Central memory CD4-positive, alpha-beta T cell (primary cell): ENCODE data around the gene RAB11B.
"Not testable (repeated sequence)": the region's sequence is repeated elsewhere in the genome, so short reads cannot be mapped to it uniquely, and the experiment has no call there.

Experiments
- DNase-seq: peaks from one replicate; pipeline ENCODE4 v3.0.0; 2022

Gene RAB11B

DNA sequence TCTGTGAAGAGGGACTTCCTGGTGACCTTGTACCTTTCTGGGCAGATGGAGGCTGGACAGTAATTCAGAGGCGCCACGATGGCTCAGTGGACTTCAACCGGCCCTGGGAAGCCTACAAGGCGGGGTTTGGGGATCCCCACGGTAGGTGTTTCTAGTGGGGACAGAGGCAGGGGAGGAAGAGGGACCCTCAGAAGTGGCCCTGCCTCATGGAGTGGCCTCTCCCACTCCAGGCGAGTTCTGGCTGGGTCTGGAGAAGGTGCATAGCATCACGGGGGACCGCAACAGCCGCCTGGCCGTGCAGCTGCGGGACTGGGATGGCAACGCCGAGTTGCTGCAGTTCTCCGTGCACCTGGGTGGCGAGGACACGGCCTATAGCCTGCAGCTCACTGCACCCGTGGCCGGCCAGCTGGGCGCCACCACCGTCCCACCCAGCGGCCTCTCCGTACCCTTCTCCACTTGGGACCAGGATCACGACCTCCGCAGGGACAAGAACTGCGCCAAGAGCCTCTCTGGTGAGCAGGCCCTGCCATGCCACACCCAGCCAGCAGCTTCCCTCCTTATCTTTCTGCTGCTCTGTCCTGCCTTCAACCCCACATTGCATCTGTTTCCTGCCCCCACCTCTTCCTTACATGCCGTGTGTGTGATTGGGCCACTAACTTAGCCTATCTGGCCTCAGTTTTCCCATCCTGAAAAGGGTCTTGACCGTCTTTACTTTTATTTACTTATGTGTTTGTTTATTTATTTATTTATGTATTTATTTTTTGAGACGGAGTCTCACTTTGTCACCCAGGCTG lies 19.0 kb upstream of the RAB11B start:
- DNase-seq, result no peak

DNA sequence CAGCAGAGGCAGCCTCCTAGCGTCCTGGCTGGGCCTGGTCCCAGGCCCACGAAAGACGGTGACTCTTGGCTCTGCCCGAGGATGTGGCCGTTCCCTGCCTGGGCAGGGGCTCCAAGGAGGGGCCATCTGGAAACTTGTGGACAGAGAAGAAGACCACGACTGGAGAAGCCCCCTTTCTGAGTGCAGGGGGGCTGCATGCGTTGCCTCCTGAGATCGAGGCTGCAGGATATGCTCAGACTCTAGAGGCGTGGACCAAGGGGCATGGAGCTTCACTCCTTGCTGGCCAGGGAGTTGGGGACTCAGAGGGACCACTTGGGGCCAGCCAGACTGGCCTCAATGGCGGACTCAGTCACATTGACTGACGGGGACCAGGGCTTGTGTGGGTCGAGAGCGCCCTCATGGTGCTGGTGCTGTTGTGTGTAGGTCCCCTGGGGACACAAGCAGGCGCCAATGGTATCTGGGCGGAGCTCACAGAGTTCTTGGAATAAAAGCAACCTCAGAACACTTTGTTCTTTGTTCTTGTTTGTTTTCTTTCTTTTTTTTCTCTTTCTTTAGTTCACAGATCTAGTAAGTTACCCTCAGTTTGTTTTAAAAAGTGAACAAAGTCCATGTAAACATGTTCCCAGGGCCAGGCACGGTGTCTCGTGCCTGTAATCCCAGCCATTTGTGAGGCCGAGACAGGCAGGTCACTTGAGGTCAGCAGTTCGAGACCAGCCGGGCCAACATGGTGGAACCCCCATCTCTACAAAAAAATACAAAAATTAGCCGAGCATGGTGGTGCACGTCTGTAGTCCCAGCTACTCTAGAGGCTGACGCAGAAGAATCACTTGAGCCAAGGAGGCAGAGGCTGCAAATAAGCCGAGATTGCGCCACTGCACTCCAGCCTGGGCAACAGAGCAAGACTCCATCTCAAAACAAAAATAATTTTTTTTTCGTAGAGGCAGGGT lies 16.0 kb upstream of the RAB11B start:
- DNase-seq, result no peak

DNA sequence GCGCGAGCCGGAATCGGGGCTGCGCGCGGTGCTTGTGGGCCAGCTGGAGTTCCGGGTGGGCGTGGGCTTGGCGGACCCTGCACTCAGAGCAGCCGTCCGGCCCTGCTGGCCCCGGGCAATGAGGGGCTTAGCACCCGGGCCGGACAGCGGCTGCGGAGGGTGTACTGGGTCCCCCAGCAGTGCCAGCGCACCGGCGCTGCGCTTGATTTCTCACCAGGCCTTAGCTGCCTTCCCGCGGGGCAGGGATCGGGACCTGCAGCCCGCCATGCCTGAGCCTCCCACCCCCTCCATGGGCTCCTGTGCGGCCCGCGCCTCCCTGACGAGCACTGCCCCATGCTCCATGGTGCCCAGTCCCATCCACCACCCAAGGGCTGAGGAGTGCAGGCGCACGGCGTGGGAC lies 14.4 kb upstream of the RAB11B start:
- DNase-seq, result not testable (repeated sequence)

DNA sequence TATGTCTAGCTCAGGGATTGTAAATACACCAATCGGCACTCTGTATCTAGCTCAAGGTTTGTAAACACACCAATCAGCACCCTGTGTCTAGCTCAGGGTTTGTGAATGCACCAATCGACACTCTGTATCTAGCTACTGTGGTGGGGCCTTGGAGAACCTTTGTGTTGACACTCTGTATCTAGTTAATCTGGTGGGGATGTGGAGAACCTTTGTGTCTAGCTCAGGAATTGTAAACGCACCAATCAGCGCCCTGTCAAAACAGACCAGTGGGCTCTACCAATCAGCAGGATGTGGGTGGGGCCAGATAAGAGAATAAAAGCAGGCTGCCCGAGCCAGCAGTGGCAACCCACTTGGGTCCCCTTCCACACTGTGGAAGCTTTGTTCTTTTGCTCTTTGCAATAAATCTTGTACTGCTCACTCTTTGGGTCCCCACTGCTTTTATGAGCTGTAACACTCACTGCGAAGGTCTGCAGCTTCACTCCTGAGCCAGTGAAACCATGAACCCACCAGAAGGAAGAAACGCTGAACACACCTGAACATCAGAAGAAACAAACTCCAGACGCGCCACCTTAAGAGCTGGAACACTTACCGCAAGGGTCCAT lies 13.7 kb upstream of the RAB11B start:
- DNase-seq, result not testable (repeated sequence)

DNA sequence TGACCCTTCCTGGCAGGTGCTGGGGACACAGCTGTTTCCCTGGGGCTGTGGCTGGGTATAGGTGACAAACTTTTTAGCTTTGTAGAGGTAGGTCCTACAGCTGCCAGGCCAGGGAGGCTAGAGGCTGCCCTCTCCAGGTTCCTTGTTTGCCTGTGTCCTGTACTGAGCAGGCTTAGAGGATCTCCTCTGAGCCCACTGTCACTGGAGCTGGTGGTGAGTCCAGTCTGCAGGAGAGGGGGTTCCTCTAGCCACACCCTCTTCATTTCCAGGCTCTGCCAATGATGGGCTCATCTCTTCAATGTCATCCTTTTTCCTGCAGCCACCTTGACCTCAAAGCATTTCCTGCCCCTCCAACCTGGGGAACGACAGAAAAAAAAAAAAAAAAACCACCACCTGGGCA lies 12.6 kb upstream of the RAB11B start:
- no peak for DNase-seq

DNA sequence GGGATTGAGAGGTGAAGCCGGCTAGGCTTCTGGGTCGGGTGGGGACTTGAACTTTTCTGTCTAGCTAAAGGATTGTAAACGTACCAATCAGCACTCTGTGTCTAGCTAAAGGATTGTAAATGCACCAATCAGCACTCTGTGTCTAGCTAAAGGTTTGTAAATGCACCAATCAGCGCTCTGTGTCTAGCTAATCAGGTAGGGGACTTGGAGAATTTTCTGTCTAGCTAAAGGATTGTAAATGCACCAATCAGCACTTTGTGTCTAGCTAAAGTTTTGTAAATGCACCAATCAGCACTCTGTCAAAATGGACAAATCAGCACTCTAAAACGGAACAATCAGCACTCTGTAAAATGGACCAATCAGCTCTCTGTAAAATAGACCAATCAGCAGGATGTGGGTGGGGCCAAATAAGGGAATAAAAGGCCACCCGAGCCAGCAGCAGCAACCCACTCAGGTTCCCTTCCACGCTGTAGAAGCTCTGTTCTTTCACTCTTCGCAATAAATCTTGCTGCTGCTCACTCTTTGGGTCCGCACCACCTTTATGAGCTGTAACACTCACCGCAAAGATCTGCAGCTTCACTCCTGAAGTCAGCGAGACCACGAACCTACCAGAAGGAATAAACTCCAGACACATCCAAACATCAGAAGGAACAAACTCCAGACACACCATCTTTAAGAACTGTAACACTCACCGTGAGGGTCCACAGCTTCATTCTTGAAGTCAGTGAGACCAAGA lies 10.8 kb upstream of the RAB11B start:
- DNase-seq, result not testable (repeated sequence)

DNA sequence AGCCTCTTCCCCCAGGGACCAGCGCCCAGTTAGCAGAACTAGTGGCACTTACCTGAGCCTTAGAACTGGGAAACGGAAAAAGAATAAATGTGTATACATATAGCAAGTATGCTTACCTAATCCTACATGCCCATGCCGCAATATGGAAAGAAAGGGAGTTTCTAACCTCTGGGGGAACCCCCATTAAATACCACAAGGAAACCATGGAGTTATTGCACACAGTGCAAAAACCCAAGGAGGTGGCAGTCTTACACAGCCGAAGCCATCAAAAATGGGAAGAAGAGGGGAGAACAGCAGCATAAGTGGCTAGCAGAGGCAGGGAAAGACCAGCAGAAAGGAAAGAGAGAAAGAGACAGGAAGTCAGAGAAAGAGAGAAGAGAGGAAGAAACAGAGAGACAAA lies 5.6 kb upstream of the RAB11B start:
- not testable (repeated sequence) for DNase-seq

DNA sequence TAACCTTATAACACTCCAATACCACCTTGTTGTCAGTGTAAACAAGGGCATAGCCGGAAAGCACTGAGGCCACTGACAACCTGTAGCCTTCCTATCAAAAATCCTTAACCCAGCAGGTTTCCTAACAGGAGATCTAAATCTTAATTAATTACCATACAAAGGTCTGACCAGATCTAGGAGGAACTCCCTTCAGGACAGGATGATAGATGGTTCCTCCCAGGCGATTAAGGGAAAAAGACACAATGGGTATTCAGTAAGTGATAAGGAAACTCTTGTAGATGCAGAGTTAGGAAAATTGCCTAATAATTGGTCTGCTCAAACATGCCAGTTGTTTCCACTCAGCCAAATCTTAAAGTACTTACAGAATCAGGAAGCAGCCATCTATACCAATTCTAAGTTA lies 5.1 kb upstream of the RAB11B start:
- DNase-seq, result not testable (repeated sequence)

DNA sequence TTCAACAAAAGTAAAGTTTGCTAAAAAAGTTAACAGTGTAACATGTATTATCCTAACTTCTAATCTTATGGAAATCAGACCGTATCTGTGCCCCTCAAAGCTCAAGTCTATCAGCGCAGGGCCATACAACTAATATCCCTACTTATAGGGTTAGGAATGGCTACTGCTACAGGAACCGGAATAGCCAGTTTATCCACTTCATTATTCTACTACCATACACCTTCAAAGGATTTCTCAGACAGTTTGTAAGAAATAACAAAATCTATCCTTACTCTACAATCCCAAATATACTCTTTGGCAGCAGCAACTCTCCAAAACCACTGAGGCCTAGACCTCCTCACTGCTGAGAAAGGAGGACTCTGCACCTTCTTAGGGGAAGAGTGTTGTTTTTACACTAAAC lies 4.6 kb upstream of the RAB11B start:
- DNase-seq, result not testable (repeated sequence)

DNA sequence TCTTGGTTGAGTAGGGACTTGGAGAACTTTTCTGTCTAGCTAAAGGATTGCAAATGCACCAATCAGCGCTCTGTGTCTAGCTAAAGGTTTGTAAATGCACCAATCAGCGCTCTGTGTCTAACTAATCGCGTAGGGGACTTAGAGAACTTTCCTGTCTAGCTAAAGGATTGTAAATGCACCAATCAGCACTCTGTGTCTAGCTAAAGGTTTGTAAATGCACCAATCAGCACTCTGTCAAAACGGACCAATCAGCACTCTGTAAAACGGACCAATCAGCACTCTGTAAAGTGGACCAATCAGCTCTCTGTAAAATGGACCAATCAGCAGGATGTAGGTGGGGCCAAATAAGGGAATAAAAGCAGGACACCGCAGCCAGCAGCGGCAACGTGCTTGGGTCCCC lies 3.7 kb upstream of the RAB11B start:
- DNase-seq, result not testable (repeated sequence)

DNA sequence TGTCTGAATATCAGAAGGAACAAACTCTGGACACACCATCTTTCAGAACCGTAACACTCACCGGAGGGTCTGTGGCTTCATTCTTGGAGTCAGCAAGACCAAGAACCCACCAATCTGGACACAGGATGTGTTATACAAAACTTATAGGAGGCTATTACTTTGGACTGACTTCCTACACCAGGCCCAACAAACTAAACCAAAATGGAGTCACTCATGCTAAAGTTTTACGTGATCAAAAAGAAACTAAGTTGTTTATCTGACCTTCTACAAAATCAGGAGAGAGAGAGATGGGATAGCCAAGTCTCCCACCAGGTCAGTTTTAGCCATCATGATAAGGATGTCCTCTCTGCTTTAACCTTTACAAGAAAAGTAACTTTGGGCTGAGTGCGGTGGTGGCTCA lies 3.2 kb upstream of the RAB11B start:
- no peak for DNase-seq

DNA sequence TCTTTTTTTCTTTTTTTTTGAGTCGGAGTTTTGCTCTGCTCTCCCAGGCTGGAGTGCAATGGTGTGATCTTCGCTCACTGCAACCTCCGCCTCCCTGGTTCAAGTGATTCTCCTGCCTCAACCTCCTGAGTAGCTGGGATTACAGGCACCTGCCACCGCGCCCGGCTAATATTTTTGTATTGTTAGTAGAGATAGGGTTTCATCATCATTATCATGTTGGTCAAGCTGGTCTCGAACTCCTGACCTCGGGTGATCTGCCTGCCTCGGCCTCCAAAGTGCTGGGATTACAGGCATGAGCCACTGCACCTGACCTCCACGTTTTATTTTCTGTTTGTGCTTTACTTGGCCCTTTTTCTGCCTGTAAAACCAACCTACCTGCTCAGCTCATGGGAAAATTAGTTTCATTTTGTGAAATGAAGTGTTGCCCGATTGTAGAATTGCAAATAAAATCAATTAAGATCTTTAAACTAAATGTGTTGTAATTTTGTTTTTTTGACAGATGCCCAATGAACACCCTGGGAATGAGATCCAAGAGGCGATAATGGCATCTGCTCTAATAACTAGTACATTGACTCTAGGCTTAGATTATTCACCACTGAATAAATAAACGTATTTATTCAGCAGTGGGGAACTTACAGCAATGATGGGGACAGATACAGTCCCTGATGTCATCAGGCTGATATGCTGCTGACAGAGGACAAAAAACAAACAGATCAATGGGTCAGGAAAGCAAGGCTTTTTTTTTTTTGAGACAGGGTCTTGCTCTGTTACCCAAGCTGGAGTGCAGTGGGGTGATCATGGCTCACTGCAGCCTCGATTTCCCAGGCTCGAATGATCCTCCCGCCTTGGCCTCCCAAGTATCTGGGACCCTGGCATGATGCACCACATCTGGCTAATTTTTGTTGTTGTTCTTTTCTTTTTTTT lies 2.2 kb upstream of the RAB11B start:
- no peak for DNase-seq

DNA sequence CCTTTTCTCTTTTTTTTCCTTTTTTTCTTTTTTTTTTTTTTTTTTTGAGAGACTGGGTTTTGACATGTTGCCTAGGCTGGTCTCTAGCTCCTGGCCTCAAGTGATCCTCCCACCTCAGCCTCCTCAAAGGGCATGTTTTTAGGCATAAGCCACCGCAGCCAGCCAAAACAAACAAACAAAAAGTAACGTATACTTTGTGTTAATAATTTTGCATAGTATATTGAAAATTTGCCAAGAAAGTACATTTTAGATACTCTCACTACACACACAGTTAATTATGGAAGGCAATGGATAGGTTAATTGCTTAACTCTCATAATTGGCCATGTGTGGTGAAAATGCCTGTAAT lies 1.6 kb upstream of the RAB11B start:
- DNase-seq, result no peak

DNA sequence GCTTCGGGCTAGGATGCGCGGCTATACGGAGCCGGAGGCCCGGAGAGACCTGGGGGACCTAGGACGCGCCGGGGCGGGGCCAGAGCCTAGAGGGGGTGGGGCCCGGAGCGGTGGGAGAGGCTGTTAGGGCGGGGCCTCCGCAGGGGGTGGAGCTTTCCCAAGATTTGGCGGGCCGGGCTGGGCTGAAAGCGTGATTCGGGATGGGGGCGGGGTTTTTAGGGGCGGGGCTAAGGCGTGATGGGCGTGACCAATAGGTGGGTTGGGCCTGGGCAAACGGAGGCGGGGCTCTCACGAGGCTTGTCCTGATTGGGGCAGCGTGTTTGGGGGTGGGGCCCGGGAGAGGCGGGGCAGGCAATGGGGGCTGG lies 439 bp downstream of the RAB11B start:
- peak; percentile 87 for DNase-seq

DNA sequence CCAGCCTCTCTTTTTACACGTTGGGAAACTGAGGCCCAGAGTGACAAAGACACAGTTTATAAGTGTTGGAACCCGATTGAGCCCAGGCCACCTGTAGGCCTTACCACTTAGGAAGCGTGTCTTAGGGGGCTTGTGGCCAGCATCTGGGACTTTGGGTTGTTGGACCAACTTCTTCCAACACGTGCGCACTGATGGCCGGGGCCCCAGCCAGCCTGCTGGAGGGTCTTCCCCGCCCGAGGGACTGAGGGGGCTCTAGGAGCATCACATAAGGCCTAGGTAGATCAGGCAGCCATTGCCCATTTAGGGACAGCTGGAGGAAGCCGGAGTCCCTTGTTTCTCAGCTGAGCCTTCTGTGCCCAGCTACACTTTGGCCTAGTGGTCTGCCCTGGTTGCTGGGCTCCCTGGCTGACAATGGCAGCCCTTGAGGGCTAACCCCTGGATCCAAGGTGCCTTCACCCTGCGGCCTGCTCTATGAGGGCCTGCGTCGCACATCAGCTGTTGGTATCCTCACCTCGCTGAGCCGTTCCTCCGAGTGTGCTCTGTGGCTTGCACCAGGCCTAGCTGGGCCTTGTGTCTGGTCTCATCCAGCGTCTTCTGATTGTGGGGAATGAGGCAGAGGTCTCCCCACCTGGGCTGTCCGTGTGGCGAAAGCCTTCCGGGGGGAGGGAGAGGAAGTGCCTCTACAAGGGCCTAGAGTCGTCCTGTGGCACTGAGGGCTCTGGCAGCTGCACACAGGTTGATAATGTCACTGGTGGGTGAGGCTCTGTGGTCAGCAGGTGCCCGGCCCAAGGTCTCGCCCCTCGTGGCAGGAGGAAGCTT lies 1.2 kb downstream of the RAB11B start:
- DNase-seq, result no peak

DNA sequence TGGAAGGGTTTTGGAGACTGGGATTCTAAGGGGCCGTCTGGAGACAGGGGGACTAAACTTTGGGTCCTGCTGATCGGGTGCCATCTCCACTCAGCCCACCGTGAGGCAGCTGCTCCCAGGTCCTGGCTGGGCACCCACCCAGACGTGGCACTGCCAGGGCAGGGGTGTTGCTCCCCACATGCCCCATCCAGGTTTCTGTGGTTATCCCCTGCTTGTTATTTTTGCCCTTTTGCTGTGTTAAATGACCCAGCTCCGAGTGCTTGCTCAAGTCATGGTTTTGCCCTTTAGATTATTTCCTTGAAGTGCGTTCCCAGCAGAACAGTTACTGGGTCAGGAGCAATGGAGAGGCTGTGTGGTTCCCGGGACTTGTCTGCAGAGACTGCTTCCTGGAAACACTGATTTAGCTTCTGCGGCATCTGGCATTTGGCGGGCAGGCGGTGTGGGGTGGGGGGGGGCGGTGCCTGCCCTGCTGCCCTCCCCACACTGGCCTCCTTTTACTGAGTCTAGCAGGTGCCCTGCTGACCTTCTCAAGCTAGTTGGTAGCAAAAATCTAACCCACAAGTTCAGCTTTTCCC lies 1.9 kb downstream of the RAB11B start:
- no peak for DNase-seq

DNA sequence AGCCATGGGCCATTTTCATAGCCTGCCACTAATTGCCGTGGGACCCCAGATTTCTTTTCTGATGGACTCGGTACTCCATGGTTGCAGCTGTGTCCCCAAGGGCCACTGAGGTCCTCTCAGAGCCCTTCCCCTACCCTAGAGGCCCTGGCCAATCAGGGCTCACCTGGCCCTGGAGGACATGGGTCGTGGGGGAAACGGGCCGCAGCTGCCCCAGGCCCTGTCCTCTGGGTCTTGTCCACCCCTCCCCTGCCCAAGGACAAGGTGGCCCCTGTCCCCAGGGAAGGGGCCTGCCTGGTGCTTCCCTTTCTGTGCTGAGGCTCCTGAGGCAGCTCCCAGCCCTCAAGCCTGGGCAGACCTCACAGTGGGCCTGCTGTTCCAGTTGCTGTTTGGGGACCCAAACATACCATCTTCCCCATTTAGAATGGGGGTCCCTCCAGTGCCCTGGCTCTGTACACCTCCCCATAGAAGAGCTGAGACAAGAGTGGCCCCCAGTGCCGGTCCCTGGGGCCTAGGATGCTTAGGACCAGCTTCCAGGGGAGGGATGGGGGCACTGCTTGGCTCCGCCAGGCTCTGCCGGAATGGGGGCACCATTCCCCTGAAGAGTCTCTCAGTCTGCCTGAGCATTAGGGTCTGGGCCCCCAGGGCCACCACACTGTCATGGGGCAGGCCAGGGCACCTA lies 3.2 kb downstream of the RAB11B start:
- no peak for DNase-seq

DNA sequence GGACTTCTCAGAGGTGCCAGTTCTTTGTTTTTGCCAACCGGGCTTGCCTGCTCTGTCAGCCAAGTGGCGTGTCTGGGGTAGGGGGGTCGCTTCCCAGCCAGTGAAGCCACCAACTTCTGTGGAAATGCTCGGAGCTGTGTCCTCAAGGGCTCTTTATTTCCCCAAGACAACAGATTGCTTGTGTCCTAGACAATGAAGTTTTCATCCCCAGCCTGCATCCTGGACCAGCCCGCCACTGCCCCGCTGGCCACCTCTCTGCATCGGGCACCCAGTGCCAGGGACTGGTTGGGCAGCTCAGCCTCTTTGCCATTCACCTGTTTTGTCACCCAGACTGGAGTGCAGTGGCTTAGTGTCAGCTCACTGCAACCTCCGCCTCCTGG lies 3.7 kb downstream of the RAB11B start:
- no peak for DNase-seq

DNA sequence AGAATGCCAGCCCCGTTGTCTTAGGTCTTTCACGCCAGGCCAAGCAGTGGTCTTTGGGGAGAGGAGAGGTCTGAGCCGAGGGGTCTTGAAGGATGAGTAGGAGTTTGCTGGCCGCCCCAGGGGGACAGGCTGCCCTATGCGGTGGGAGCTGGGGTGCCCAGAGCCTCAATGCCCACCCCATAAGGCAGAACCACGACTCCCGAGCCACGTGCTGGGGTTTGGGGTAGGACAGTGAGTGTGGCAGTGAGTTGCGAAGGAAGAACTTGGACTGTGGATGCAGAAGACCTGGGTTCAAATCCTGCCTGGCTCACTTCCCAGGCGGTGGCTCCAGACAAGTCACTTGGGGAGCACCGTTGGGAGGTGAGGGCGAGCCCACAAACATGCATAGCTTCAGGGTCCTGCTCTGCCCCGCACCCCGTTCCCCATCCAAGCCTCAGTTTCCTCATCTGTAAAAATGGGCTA lies 5.5 kb downstream of the RAB11B start:
- no peak for DNase-seq

DNA sequence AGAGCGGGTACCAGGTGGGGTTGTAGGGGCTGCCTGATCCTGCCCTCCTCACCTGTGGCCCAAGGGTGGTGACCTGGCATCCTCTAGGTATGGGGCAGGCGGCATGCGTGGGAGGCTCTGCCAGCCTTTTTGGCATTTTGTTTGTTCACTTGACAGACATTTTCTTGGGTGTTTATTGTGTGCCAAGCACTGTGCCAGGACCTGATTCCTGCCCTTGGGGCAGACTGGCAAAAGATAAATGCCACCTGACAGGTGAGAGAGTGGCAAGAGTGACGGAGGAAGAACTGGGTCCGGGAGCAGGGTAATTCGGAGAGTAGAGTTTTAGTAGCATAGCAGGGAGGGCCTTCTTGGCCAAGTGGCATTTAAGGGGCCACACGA lies 6.0 kb downstream of the RAB11B start:
- DNase-seq, result no peak
